ENCODE measurements around the gene AFDN. TPM values are rescaled to one million over a fixed set of nuclear protein-coding genes. Genes with fewer than 3 reads are reported as not detected.

Gene AFDN
- total RNA-seq, 1 donor from 2014 or later, result 98.2 TPM

GRCh38 chr6:168015482-168016175 is 188.9 kb downstream of the AFDN start:
- no peak for DNase-seq (ENCODE audit: low read depth in 2 of 2)

GRCh38 chr6:168016176-168016620 is 189.5 kb downstream of the AFDN start:
- DNase-seq (ENCODE audit: low read depth in 2 of 2), result no peak

GRCh38 chr6:168016721-168017525 is 190.2 kb downstream of the AFDN start:
- no peak for DNase-seq (ENCODE audit: low read depth in 2 of 2)

GRCh38 chr6:168017629-168018028 is 190.9 kb downstream of the AFDN start:
- DNase-seq (ENCODE audit: low read depth in 2 of 2), result no peak

- DNase-seq (ENCODE audit: low read depth in 2 of 2), result no peak
Observed at GRCh38 chr6:168018664-168019063, 192.0 kb downstream of the AFDN start.

GRCh38 chr6:168020242-168020641 is 193.5 kb downstream of the AFDN start:
- no peak for DNase-seq (ENCODE audit: low read depth in 2 of 2)

- no peak for DNase-seq (ENCODE audit: low read depth in 2 of 2)
Observed at GRCh38 chr6:168021581-168021980, 194.9 kb downstream of the AFDN start.

Other genes with a start within 250 kb of the AFDN start
- gene KIF25, start 170.8 kb downstream of the AFDN start, total RNA-seq, result under 0.01 TPM in 1 of 2 replicates, not detected in the other